Liver (tissue), 3 donors: ENCODE results near the gene ZNF827.

Source experiments
- ATF3 ChIP-seq: IDR thresholded peaks from 2 replicates; pipeline ENCODE4 v1.6.1; 2016; ENCODE audit warnings: antibody characterized with exemption
- CTCF ChIP-seq: fragments of 150-350 bp; IDR thresholded peaks from 2 replicates; pipeline ENCODE4 v1.5.1; 2017; ENCODE audit warnings: improper control_type of control experiment, low read depth, low read length; ENCODE audit not compliant: missing input control
- GABPA ChIP-seq, 2 donors: IDR thresholded peaks in 1 of 2; conservative IDR thresholded peaks in 1 of 2; 2 replicates each; pipeline ENCODE4 v1.6.1; 2016; ENCODE audit warnings: antibody characterized with exemption in 2 of 2, mild to moderate bottlenecking in 1 of 2, moderate library complexity in 1 of 2
- MAX ChIP-seq: IDR thresholded peaks from 2 replicates; pipeline ENCODE4 v1.6.1; 2016; ENCODE audit warnings: antibody characterized with exemption
- REST ChIP-seq: IDR thresholded peaks from 2 replicates; pipeline ENCODE4 v1.6.1; 2016; ENCODE audit warnings: antibody characterized with exemption, mild to moderate bottlenecking
- SP1 ChIP-seq: IDR thresholded peaks from 2 replicates; pipeline ENCODE4 v1.6.1; 2018; ENCODE audit warnings: antibody characterized with exemption, mild to moderate bottlenecking
- TAF1 ChIP-seq: conservative IDR thresholded peaks from 2 replicates; pipeline ENCODE4 v1.6.1; 2016; ENCODE audit warnings: antibody characterized with exemption, mild to moderate bottlenecking
- ZBTB33 ChIP-seq: IDR thresholded peaks from 2 replicates; pipeline ENCODE4 v1.6.1; 2016; ENCODE audit warnings: antibody characterized with exemption
- donor health status: healthy.
- donor health status: healthy.

GRCh38 chr4:145884775-145885174 lies 53.8 kb downstream of the ZNF827 start:
- TF ChIP-seq CTCF = no peak
- TF ChIP-seq ATF3 = no peak
- no peak for TF ChIP-seq SP1
- no peak for TF ChIP-seq GABPA (IDR thresholded peaks at IDR 0.05 in 1 of 2, conservative IDR thresholded peaks at IDR 0.05 in 1 of 2)
- no peak for TF ChIP-seq ZBTB33
- no peak for TF ChIP-seq MAX
- TF ChIP-seq TAF1 = no peak
- TF ChIP-seq REST = no peak
